ENCODE measurements around the gene TEAD1.

DNA sequence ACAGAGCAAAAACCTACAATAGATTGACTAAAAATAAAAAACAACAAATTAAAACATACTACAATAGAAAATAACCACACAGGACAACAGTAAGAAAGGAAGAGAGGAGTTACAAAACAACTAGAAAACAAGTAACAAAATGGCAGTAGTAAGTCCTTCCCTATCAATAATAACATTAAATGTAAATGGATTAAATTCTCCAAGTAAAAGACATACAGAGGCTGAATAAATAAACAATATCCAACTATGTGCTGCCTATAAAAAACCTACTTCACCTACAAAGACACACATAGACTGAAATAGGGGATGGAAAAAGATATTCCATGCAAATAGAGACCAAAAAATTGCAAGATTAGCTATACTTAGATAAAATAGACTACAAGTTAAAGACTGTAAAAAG, 277.9 kb downstream of the TEAD1 start:
- TF ChIP-seq CTCF (IDR thresholded peaks at IDR 0.05) (no peak), SIN3A (IDR thresholded peaks at IDR 0.05; ENCODE audit: borderline replicate concordance, insufficient read depth, low read depth, low read length) (no peak), TCF7L2 (IDR thresholded peaks at IDR 0.05; ENCODE audit: low read depth, low read length) (no peak), POLR2AphosphoS5 (IDR thresholded peaks at IDR 0.05; ENCODE audit: low read depth, low read length) (no peak)
